Neural progenitor cell (in vitro differentiated cells): ENCODE measurements around the gene EDC3. TPM values are rescaled to one million over a fixed set of nuclear protein-coding genes. Genes with fewer than 3 reads are reported as not detected.
A peak's percentile ranks its signal among the peaks of the same experiment; 100 is the strongest.

ENCODE experiments used
- DNase-seq: peaks from one replicate; pipeline ENCODE4 v3.0.0-alpha.2; 2016; ENCODE audit warnings: low spot score
- H2AFZ ChIP-seq: fragments of 200-600 bp; sonication (generic); replicated peaks from 2 replicates; pipeline ENCODE4 v1.6.1; 2016; ENCODE audit warnings: antibody characterized with exemption
- H3F3A ChIP-seq: fragments of 200-600 bp; sonication (generic); 2 replicates; pipeline ENCODE4 v1.6.1; 2016; ENCODE audit warnings: antibody characterized with exemption, low read depth
- H3K27ac ChIP-seq: fragments of 200-600 bp; sonication (generic); 2 replicates; pipeline ENCODE4 v1.5.1; 2016; ENCODE audit warnings: mild to moderate bottlenecking
- H3K27me3 ChIP-seq: fragments of 200-600 bp; sonication (generic); 2 replicates; pipeline ENCODE4 v1.6.1; 2016; ENCODE audit warnings: mild to moderate bottlenecking, moderate library complexity
- H3K36me3 ChIP-seq: fragments of 200-600 bp; sonication (generic); 2 replicates; pipeline ENCODE4 v1.5.1; 2016
- H3K4me1 ChIP-seq: fragments of 200-600 bp; sonication (generic); 2 replicates; pipeline ENCODE4 v1.6.1; 2016; ENCODE audit warnings: mixed run types
- H3K4me2 ChIP-seq: fragments of 200-600 bp; sonication (generic); 2 replicates; pipeline ENCODE4 v1.6.1; 2016
- H3K4me3 ChIP-seq: fragments of 200-600 bp; sonication (generic); 2 replicates; pipeline ENCODE4 v1.5.1; 2016
- H3K79me2 ChIP-seq: fragments of 200-600 bp; sonication (generic); 2 replicates; pipeline ENCODE4 v1.6.1; 2016; ENCODE audit warnings: low read depth
- H3K9ac ChIP-seq: fragments of 200-600 bp; sonication (generic); 2 replicates; pipeline ENCODE4 v1.6.1; 2016
- H3K9me3 ChIP-seq: fragments of 200-600 bp; sonication (generic); 2 replicates; pipeline ENCODE4 v1.5.1; 2016; ENCODE audit warnings: low read depth
- H4K20me1 ChIP-seq: fragments of 200-600 bp; sonication (generic); 2 replicates; pipeline ENCODE4 v1.6.1; 2016; ENCODE audit warnings: low read depth
- H3K27ac Mint-ChIP-seq: 3 replicates; pipeline ENCODE4 v1.8.0; 2021; ENCODE audit warnings: mixed read lengths
- H3K27me3 Mint-ChIP-seq: 2 replicates; pipeline ENCODE4 v1.8.0; 2022; ENCODE audit warnings: low read depth, mild to moderate bottlenecking, inconsistent platforms, moderate library complexity, mixed read lengths; ENCODE audit not compliant: insufficient read depth
- H3K36me3 Mint-ChIP-seq: 3 replicates; pipeline ENCODE4 v1.8.0; 2021; ENCODE audit warnings: mixed read lengths
- H3K4me1 Mint-ChIP-seq: 3 replicates; pipeline ENCODE4 v1.8.0; 2021; ENCODE audit warnings: mixed read lengths
- H3K4me3 Mint-ChIP-seq: 3 replicates; pipeline ENCODE4 v1.8.0; 2021; ENCODE audit warnings: mild to moderate bottlenecking, moderate library complexity, mixed read lengths
- H3K9me3 Mint-ChIP-seq: 3 replicates; pipeline ENCODE4 v1.8.0; 2020; ENCODE audit warnings: mixed read lengths
- CTCF ChIP-seq: fragments of 200-600 bp; sonication (generic); IDR thresholded peaks from 2 replicates; pipeline ENCODE4 v1.5.1; 2017; ENCODE audit warnings: antibody characterized with exemption, mild to moderate bottlenecking
- EZH2 ChIP-seq: fragments of 200-600 bp; sonication (generic); IDR thresholded peaks from 2 replicates; pipeline ENCODE4 v1.6.1; 2017; ENCODE audit warnings: antibody characterized with exemption, mild to moderate bottlenecking, moderate library complexity
- EZH2phosphoT487 ChIP-seq: fragments of 200-600 bp; sonication (generic); IDR thresholded peaks from 2 replicates; pipeline ENCODE4 v1.6.1; 2017; ENCODE audit warnings: antibody characterized with exemption
- total RNA-seq: library from RNA; depleted of rRNA; stranded (reverse); fragments of >200 nt; gene quantifications from 2 replicates; pipeline ENCODE4 v1.2.3, GENCODE V29; 2015; ENCODE audit warnings: low replicate concordance

EDC3 gene
- total RNA-seq, 1 donor from 2014 or later: 24.4 TPM

GRCh38 chr15:74726774-74727164, 30.9 kb upstream of the EDC3 start:
- Mint-ChIP-seq H3K27me3 (peaks cover 29% of the 10 kb centered on the region), H3K36me3 (no peaks in the 10 kb centered on the region), H3K9me3 (peaks cover 5% of the 10 kb centered on the region), H3K4me1 (peaks cover 15% of the 10 kb centered on the region), H3K4me3 (peak overlapping the region; percentile 83), H3K27ac (no peak overlapping the region)
- Histone ChIP-seq H3K36me3 (no peaks in the 10 kb centered on the region), H2AFZ (no peak overlapping the region), H3K4me3 (peak overlapping the region; percentile 63), H3K27ac (no peak overlapping the region), H4K20me1 (no peaks in the 10 kb centered on the region), H3F3A (peaks cover 12% of the 10 kb centered on the region), H3K27me3 (peaks cover 69% of the 10 kb centered on the region), H3K4me1 (no peaks in the 10 kb centered on the region), H3K79me2 (no peaks in the 10 kb centered on the region), H3K9me3 (no peaks in the 10 kb centered on the region), H3K9ac (no peak overlapping the region), H3K4me2 (peak overlapping the region; percentile 80)
- TF ChIP-seq EZH2: peak; percentile 48
- TF ChIP-seq EZH2phosphoT487: no peak
- no peak for TF ChIP-seq CTCF
- DNase-seq: no peak

DNA sequence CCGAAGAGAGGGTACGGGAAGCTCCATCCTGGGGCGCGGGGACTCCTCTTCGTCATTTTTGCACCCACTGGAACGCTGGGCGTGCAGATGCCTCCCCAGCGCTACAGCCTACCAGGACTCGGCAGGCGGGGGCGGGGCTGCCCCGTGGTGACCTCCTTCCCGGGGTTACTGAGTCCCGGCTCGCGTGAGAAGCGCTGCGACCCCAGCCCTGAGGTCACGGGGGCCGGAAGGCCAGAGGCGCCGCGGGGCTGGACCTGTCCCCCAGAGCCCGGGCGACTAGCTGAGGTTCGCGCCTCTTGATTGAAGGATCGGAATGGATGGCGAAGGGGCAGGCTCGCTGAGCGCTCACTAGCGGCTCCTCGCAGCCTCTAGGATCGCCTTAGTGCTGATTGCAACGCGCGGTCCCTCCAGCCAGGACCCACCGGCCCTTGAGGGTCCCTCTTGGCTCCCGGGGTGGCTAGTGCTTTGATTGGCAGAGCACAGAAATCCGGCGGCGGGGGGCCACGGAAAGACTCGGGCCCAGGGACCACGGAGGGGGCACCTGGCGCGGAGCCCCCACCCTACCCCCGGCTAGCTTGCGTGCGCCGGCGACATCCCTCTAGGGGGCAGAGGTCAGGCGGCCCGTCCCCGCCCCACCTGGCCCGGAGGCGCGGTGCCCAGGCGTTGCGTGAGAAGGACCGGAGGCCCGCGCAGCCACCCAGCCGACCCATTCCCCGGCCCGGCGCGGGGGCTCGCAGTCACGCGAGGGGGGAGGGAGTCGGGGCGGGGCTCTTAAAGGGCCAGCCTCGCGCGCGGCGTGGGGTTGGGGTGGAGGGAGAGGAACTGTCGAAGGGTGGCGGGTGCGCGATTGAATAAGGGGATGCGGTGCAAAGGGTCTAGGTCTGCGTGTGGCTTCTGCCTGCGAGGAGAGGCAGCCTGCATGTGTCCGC, 30.3 kb upstream of the EDC3 start:
- no peak overlapping the region for H3K27ac Mint-ChIP-seq
- H3K36me3 Mint-ChIP-seq: no peaks in the 10 kb centered on the region
- Histone ChIP-seq H3K79me2 (no peaks in the 10 kb centered on the region), H2AFZ (peak overlapping the region; percentile 94), H3K9me3 (no peaks in the 10 kb centered on the region), H3K4me3 (peak overlapping the region; percentile 63), H3K4me2 (peak overlapping the region; percentile 80), H3K9ac (no peak overlapping the region), H3F3A (peaks cover 12% of the 10 kb centered on the region), H3K27ac (no peak overlapping the region), H3K4me1 (no peaks in the 10 kb centered on the region), H3K36me3 (no peaks in the 10 kb centered on the region), H4K20me1 (no peaks in the 10 kb centered on the region), H3K27me3 (peaks cover 62% of the 10 kb centered on the region)
- TF ChIP-seq CTCF (peak; percentile 33), EZH2 (peak; percentile 80), EZH2phosphoT487 (peak; percentile 35)
- peaks cover 23% of the 10 kb centered on the region for H3K27me3 Mint-ChIP-seq
- peak; percentile 79 for DNase-seq
- peak overlapping the region; percentile 83 for H3K4me3 Mint-ChIP-seq
- H3K4me1 Mint-ChIP-seq: peaks cover 15% of the 10 kb centered on the region
- H3K9me3 Mint-ChIP-seq: peaks cover 5% of the 10 kb centered on the region

DNA sequence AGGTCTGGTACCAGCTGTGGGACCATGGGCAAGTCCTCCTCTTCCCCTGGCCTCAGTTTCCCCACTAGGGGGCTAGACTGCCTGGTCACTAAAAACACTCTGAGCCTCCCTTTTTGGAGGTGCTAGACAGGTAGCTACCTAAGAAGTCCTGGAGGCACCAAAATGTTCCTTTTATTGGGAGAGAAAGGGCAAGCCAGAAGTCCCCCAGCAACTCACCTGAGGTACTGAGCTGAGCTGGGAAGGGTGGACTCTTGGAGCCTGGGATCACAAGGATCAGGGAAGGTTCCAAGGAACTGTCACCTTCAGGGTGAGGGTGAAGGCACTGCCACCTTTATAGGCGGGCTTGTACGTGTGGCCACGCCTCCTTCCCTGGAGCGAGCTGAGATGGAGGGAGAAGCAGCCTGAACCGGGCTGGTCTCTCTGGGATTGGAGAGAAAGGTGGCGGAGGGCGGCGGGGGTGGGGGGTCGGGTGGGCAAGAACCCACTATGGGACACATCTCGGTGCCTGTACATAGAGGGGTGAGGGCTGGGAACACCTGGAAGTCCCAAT, 29.5 kb upstream of the EDC3 start, which contains the start of gene CYP1A1:
Gene CYP1A1, minus strand, starts transcription at position 304 of the 550 bp plus-strand sequence. CDS start 2,431 bp downstream, outside the sequence.
- Histone ChIP-seq H3K27ac (no peak within 1 kb of the TSS), H2AFZ (peak within 1 kb of the TSS; percentile 94), H3K36me3 (no peaks in the 10 kb centered on the region), H3F3A (peaks cover 12% of the 10 kb centered on the region), H3K27me3 (peaks cover 56% of the 10 kb centered on the region), H3K9ac (no peak within 1 kb of the TSS), H4K20me1 (no peaks in the 10 kb centered on the region), H3K4me3 (peak within 1 kb of the TSS; percentile 63), H3K9me3 (no peaks in the 10 kb centered on the region), H3K4me1 (no peaks in the 10 kb centered on the region), H3K79me2 (no peaks in the 10 kb centered on the region), H3K4me2 (peak within 1 kb of the TSS; percentile 80)
- DNase-seq: peak; percentile 49
- peak within 1 kb of the TSS; percentile 77 for H3K4me3 Mint-ChIP-seq
- no peaks in the 10 kb centered on the region for H3K36me3 Mint-ChIP-seq
- peaks cover 22% of the 10 kb centered on the region for H3K27me3 Mint-ChIP-seq
- TF ChIP-seq EZH2: no peak
- no peak within 1 kb of the TSS for H3K27ac Mint-ChIP-seq
- H3K9me3 Mint-ChIP-seq: peaks cover 5% of the 10 kb centered on the region
- H3K4me1 Mint-ChIP-seq: peaks cover 15% of the 10 kb centered on the region
